Measurements from ENCODE around the gene CALR3. TPM values are rescaled to one million over a fixed set of nuclear protein-coding genes. Genes with fewer than 3 reads are reported as not detected.
A peak's percentile ranks its signal among the peaks of the same experiment; 100 is the strongest.
"Not testable (repeated sequence)": the region's sequence is repeated elsewhere in the genome, so short reads cannot be mapped to it uniquely, and the experiment has no call there.

The CALR3 gene, protein sequence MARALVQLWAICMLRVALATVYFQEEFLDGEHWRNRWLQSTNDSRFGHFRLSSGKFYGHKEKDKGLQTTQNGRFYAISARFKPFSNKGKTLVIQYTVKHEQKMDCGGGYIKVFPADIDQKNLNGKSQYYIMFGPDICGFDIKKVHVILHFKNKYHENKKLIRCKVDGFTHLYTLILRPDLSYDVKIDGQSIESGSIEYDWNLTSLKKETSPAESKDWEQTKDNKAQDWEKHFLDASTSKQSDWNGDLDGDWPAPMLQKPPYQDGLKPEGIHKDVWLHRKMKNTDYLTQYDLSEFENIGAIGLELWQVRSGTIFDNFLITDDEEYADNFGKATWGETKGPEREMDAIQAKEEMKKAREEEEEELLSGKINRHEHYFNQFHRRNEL
- total RNA-seq (2012; rRNA removed): 0.25 TPM in 1 of 2 replicates, not detected in the other

DNA sequence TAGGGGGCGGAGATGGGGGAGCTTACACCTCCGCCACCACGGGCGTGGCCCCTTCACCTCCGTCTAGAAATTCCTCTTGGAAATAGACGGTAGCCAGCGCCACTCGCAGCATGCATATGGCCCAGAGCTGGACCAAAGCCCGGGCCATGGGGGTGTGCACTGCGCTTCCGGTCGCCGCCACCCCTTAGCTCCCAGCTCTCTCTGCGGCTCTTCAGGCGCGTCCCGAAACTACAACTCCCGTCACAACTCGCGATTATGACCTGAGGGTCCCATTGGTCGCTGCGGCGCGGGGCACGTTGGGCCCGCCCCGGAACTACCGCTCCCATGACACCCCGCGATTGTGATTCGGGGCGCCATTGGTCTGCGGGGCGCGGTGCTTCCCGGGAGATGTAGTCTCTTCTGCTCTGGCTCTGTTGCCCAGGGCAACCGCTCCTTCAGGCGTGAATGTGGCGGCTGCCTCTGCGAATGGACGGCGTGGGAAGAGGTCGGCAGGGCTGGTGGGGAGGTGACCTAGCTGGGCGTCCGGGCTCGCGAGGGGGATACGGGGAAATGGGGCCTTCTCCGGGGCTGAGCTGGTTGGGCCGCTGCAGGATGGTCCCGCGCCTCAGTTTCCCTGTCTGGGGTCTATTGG lies at the start of gene CALR3, which contains the start of gene C19orf44:
CALR3 (minus strand) TSS at position 186 of the 631 bp plus-strand sequence; CDS start at position 148, 38 bp downstream.
C19orf44 (plus strand) TSS at position 413 of the 631 bp plus-strand sequence. CDS start 4,399 bp downstream, outside the sequence.
- Histone ChIP-seq H3K9ac (ENCODE audit: low read depth, low read length) (peak within 1 kb of the TSS; percentile 77), H3K4me3 (ENCODE audit: low read length) (peak within 1 kb of the TSS; percentile 88), H3K4me2 (ENCODE audit: low read length) (peak within 1 kb of the TSS; percentile 87), H3K4me1 (ENCODE audit: control insufficient read depth, insufficient read depth, low read length) (peaks cover 16% of the 10 kb centered on the region), H3K9me3 (replicated peaks; ENCODE audit: low read length) (no peaks in the 10 kb centered on the region), H3K27me3 (ENCODE audit: control insufficient read depth, insufficient read depth, low read length) (no peaks in the 10 kb centered on the region), H3K36me3 (ENCODE audit: insufficient read depth, low read length) (peaks cover 6% of the 10 kb centered on the region)

DNA sequence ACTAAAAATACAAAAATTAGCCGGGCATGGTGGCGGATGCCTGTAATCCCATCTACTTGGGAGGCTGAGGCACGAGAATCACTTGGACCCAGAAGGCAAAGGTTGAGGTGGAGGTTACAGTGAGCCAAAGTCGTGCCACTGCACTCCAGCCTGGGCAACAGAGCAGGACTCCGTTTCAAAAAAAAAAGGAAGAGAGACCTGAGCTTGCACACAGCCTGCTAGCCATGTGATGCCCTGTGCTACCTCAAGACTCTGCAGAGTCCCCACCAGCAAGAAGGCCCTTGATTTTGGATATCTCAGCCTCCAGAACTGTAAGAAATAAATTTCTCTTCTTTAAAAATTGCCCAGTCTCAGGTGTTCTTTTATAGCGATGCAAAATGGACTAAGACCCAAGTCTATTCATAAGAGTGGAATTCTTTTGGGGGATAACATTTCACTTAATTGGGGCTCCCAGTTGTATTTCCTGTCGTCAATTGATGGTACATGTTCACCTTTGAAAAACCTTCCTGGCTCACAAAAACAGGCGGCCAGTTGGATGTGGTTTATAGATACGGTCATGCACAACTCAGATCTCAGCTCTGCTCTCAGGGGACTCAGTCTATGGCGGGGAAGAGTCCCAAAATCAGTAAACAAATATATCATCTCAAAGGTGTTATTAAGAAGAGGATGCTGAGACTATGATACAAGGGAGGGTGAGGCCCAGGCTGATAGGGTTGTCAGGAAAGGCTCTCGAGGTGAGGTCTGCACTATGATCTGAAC lies 48.7 kb upstream of the CALR3 start:
- no peaks in the 10 kb centered on the region for H3K9me3 ChIP-seq (replicated peaks; ENCODE audit: low read length)
- H3K4me3 ChIP-seq (ENCODE audit: low read length): no peak overlapping the region
- peaks cover 13% of the 10 kb centered on the region for H3K4me1 ChIP-seq (ENCODE audit: control insufficient read depth, insufficient read depth, low read length)
- no peak overlapping the region for H3K9ac ChIP-seq (ENCODE audit: low read depth, low read length)
- H3K36me3 ChIP-seq (ENCODE audit: insufficient read depth, low read length): peaks cover 8% of the 10 kb centered on the region
- H3K4me2 ChIP-seq (ENCODE audit: low read length): no peak overlapping the region
- H3K27me3 ChIP-seq (ENCODE audit: control insufficient read depth, insufficient read depth, low read length): no peaks in the 10 kb centered on the region

DNA sequence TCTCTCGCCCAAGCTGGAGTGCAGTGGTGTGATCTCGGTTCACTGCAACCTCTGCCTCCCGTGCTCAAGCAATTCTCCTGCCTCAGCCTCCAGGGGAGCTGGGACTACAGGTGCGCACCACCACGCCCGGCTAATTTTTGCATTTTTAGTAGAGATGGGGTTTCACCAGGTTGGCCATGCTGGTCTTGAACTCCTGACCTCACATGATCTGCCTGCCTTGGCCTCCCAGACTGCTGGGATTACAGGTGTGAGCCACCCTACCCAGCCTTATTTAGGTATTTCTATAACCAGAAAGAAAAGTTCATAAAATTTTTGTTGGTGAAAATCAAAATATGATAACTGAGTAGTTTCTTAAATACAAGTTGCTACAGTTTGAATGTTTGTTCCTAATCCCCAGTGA lies 47.8 kb upstream of the CALR3 start:
- H3K9me3 ChIP-seq (replicated peaks; ENCODE audit: low read length); H3K27me3 ChIP-seq (ENCODE audit: control insufficient read depth, insufficient read depth, low read length): not testable (repeated sequence)
- H3K4me2 ChIP-seq (ENCODE audit: low read length): peak overlapping the region; percentile 90
- H3K36me3 ChIP-seq (ENCODE audit: insufficient read depth, low read length): peaks cover 11% of the 10 kb centered on the region
- H3K9ac ChIP-seq (ENCODE audit: low read depth, low read length): peak overlapping the region; percentile 99
- H3K4me1 ChIP-seq (ENCODE audit: control insufficient read depth, insufficient read depth, low read length): peaks cover 13% of the 10 kb centered on the region
- peak overlapping the region; percentile 99 for H3K4me3 ChIP-seq (ENCODE audit: low read length)

DNA sequence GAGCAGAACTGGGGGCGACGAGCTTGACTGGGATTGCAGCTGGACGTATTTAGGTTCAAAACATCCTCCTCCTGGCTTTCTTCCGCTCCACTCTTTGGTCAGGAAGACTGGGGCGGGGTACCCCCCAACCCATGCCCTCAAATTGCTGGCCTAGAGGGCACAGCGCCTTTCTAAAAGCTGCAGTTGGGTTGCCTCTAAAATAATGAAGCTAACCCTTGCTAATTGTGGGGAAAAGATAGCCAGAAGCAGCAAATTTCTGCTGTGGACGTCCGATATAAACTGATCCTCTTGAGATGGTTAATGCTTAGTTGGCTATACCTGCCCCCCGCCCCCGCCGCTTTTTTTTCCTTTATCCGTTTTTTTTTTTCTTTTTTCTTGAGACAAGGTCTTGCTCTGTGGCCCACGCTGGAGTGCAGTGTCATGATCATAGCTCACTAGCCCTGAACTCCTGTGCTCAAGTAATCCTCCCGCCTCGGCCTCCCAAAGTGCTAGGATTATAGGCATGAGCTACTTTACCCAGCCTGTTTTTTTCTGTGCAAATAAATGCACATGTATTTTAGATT lies 47.0 kb upstream of the CALR3 start:
- Histone ChIP-seq H3K9me3 (replicated peaks; ENCODE audit: low read length) (no peaks in the 10 kb centered on the region), H3K27me3 (ENCODE audit: control insufficient read depth, insufficient read depth, low read length) (no peaks in the 10 kb centered on the region), H3K4me1 (ENCODE audit: control insufficient read depth, insufficient read depth, low read length) (peaks cover 13% of the 10 kb centered on the region), H3K9ac (ENCODE audit: low read depth, low read length) (peak overlapping the region; percentile 99), H3K4me2 (ENCODE audit: low read length) (peak overlapping the region; percentile 90), H3K36me3 (ENCODE audit: insufficient read depth, low read length) (peaks cover 13% of the 10 kb centered on the region), H3K4me3 (ENCODE audit: low read length) (peak overlapping the region; percentile 99)

DNA sequence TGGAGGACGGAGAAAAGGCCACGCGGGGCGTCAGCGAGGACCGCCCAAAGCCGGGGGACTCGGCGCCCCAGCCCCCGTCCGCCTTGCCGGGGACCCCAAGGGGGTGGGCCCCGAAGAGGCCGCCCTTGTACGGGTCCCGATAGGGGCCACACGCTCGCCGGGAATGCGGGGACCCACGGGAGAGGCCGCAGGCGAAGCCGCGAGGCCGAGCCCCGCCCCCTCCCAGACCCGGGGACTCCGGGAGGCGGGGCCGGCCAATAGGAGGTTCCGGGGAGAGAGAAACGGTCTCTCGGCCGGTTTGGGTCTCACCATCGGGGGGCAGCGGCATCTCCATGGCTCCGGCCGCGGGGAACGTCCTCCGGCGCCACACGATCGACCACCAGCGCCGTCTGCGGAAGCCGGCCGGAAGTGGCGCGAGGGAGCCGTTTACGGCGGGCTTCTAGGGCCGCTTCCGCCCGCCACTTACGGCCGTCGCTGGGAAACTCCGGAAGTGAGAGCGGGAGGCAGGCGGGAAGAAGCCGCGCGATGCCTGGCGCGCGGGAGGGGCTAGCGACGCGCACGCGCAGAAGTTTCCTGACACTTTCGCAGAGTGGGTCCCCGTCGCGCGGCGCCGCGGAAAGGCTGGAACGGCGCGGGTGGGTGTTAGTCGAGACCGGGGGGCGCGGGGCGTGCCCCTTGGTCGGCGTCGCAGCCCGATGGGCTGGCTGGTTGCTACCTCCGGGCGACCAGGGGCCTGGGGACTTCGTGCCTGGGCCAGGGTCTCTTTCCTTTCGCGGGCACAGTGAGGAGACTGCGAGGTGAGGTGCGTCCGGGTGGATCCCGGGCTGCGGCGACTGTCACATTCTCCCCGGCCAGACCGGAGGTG lies 46.3 kb upstream of the CALR3 start, which contains the start of gene CHERP:
CHERP (minus strand) TSS at position 393 of the 865 bp plus-strand sequence; CDS start at position 334, 59 bp downstream.
- no peaks in the 10 kb centered on the region for H3K27me3 ChIP-seq (ENCODE audit: control insufficient read depth, insufficient read depth, low read length)
- peaks cover 17% of the 10 kb centered on the region for H3K36me3 ChIP-seq (ENCODE audit: insufficient read depth, low read length)
- peak within 1 kb of the TSS; percentile 99 for H3K9ac ChIP-seq (ENCODE audit: low read depth, low read length)
- H3K9me3 ChIP-seq (replicated peaks; ENCODE audit: low read length): no peaks in the 10 kb centered on the region
- peak within 1 kb of the TSS; percentile 99 for H3K4me3 ChIP-seq (ENCODE audit: low read length)
- H3K4me1 ChIP-seq (ENCODE audit: control insufficient read depth, insufficient read depth, low read length): peaks cover 13% of the 10 kb centered on the region
- H3K4me2 ChIP-seq (ENCODE audit: low read length): peak within 1 kb of the TSS; percentile 90

DNA sequence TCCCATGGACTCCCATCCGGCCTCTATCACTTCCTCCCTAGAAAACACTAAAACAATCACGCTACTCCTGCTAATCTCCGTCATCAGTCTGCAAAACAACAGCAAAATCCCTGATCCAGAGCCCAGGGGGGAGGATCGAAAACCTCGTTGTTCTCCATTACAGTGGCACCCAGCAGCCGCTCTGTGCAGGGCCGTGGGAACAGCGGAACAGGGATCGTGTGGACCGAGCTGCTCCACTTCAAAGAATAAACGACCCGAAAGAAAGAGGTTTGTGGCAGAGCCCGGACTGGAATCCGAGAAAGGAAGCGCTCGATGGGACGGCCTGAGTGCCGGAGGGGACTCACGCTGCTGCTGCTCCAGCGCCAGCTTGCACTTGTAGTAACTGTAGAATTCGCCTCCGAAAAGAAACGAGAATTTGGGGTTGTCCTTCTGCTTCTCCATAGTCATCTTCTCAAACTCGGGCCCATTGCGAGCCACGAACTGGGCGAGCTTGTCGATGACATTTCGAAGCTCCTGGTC lies 45.6 kb upstream of the CALR3 start:
- H3K4me3 ChIP-seq (ENCODE audit: low read length): peak overlapping the region; percentile 99
- peak overlapping the region; percentile 90 for H3K4me2 ChIP-seq (ENCODE audit: low read length)
- peaks cover 13% of the 10 kb centered on the region for H3K4me1 ChIP-seq (ENCODE audit: control insufficient read depth, insufficient read depth, low read length)
- H3K9ac ChIP-seq (ENCODE audit: low read depth, low read length): peak overlapping the region; percentile 99
- H3K9me3 ChIP-seq (replicated peaks; ENCODE audit: low read length): no peaks in the 10 kb centered on the region
- H3K27me3 ChIP-seq (ENCODE audit: control insufficient read depth, insufficient read depth, low read length): no peaks in the 10 kb centered on the region
- H3K36me3 ChIP-seq (ENCODE audit: insufficient read depth, low read length): peaks cover 18% of the 10 kb centered on the region

DNA sequence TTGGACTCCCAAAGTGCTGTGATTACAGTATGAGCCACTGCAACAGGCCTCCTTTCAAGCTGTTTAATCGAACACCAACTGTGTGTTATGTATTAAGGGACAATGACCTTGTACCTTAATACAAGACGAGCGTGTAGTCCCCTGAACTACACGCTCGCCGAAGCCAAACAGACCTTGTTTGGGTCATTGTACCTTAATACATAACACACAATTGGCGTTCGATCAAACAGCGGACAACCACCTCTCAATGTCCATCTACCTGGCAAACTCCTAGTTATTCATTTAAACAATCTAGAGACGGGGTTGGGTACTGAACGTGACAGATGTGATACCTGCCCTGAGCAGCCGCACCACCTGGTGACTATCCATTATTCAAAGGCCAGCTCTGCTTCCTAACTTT lies 45.0 kb upstream of the CALR3 start:
- Histone ChIP-seq H3K9ac (ENCODE audit: low read depth, low read length) (peak overlapping the region; percentile 99), H3K27me3 (ENCODE audit: control insufficient read depth, insufficient read depth, low read length) (no peaks in the 10 kb centered on the region), H3K36me3 (ENCODE audit: insufficient read depth, low read length) (peaks cover 25% of the 10 kb centered on the region), H3K9me3 (replicated peaks; ENCODE audit: low read length) (no peaks in the 10 kb centered on the region), H3K4me3 (ENCODE audit: low read length) (peak overlapping the region; percentile 99), H3K4me2 (ENCODE audit: low read length) (peak overlapping the region; percentile 90), H3K4me1 (ENCODE audit: control insufficient read depth, insufficient read depth, low read length) (peaks cover 13% of the 10 kb centered on the region)

DNA sequence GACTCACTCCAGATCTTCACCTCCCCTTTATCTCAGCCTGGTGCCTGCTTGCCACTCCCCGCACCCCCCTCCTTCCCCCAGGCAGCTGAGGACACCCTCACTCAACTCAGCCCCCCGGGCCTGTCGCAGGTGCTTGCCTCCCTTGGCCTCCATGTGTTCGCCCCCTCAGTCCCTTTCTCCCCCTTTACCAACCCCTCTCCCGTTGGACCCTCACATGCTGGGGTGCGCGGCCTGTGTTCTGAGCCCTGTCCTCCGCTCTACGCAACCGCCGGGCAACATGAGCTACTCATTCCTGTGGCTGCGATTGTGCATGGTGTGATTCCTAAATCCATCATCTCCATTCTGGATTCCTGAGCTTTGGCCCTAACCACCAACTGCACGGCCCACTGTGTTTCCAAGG lies 41.1 kb upstream of the CALR3 start:
- Histone ChIP-seq H3K4me2 (ENCODE audit: low read length) (no peak overlapping the region), H3K27me3 (ENCODE audit: control insufficient read depth, insufficient read depth, low read length) (no peaks in the 10 kb centered on the region), H3K4me1 (ENCODE audit: control insufficient read depth, insufficient read depth, low read length) (peaks cover 8% of the 10 kb centered on the region), H3K4me3 (ENCODE audit: low read length) (no peak overlapping the region), H3K9me3 (replicated peaks; ENCODE audit: low read length) (no peaks in the 10 kb centered on the region), H3K36me3 (ENCODE audit: insufficient read depth, low read length) (peaks cover 59% of the 10 kb centered on the region), H3K9ac (ENCODE audit: low read depth, low read length) (no peak overlapping the region)

DNA sequence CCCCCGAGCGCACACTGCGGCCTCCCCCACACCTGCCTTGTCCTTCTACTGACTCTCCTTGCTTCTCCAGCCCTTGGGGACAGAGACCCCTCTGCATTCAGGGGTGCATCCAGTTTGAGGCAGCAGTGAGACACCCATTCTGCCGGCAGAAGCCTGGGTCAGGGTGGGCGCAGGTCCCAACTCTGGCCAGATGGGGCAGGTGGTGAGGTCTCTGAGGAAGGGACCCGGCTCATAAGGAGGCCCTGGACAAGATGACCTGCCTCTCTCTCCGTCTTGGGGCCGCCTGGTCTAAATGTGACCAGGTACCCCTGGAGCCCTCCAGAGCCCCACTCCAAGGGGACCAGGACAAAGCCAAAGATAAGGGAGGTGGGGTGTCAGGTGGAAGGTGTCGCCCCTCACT lies 40.2 kb upstream of the CALR3 start:
- no peak overlapping the region for H3K9ac ChIP-seq (ENCODE audit: low read depth, low read length)
- no peaks in the 10 kb centered on the region for H3K27me3 ChIP-seq (ENCODE audit: control insufficient read depth, insufficient read depth, low read length)
- H3K4me3 ChIP-seq (ENCODE audit: low read length): no peak overlapping the region
- H3K9me3 ChIP-seq (replicated peaks; ENCODE audit: low read length): no peaks in the 10 kb centered on the region
- H3K4me2 ChIP-seq (ENCODE audit: low read length): no peak overlapping the region
- H3K36me3 ChIP-seq (ENCODE audit: insufficient read depth, low read length): peaks cover 69% of the 10 kb centered on the region
- H3K4me1 ChIP-seq (ENCODE audit: control insufficient read depth, insufficient read depth, low read length): peaks cover 5% of the 10 kb centered on the region

DNA sequence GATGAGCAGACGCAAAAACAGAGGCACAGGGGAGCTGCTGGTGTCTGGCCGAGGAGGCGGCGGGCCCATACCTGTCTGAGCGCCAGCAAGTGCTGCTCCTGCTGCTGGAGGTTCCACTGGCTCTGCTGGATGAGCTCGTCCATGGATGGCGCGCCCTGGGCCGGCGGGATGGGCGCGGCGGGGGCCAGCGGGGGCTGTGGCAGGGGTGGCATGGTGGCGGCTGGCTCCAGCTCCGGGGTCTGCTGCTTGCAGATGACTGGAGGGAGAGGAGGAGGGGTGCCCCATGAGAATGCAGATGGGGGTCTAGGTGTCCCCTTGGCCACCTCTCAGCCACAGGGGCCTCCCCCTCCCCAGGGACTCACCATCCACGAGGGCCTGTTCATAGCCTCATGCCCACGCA lies 39.4 kb upstream of the CALR3 start:
- no peaks in the 10 kb centered on the region for H3K9me3 ChIP-seq (replicated peaks; ENCODE audit: low read length)
- H3K27me3 ChIP-seq (ENCODE audit: control insufficient read depth, insufficient read depth, low read length): no peaks in the 10 kb centered on the region
- H3K36me3 ChIP-seq (ENCODE audit: insufficient read depth, low read length): peaks cover 71% of the 10 kb centered on the region
- H3K9ac ChIP-seq (ENCODE audit: low read depth, low read length): no peak overlapping the region
- no peak overlapping the region for H3K4me3 ChIP-seq (ENCODE audit: low read length)
- no peak overlapping the region for H3K4me2 ChIP-seq (ENCODE audit: low read length)
- H3K4me1 ChIP-seq (ENCODE audit: control insufficient read depth, insufficient read depth, low read length): no peaks in the 10 kb centered on the region

Data from skeletal muscle satellite cell (primary cell).